HEK293 (cell line): ENCODE measurements around the gene SLC25A30.

Experiments
- CTCF ChIA-PET: fragments of 350-600 bp; formaldehyde crosslinking; extraction: SDS; loops from one replicate; lab custom pipeline; 2021; ENCODE audit warnings: antibody characterized with exemption; lab: Yijun Ruan, JAX
- POLR2A ChIA-PET: fragments of 300-600 bp; formaldehyde crosslinking; extraction: SDS; loops from one replicate; lab custom pipeline; 2020; ENCODE audit warnings: antibody characterized with exemption, inconsistent platforms; lab: Yijun Ruan, JAX
- H3K27ac ChIP-seq: fragments of 200-500 bp; sonication (Bioruptor generic); 2 replicates; pipeline ENCODE4 v1.5.1; 2014; ENCODE audit warnings: low read depth, low read length, control low read depth, inconsistent platforms; ENCODE audit errors: extremely low read depth
- H3K36me3 ChIP-seq, 2 experiments: fragments of 200-500 bp in 1 of 2; sonication (Bioruptor generic) in 1 of 2; 1 replicate in 1 of 2; 2 replicates in 1 of 2; pipeline ENCODE4 v1.5.1; 2014 to 2017; ENCODE audit warnings: inconsistent platforms in 2 of 2, low read length in 2 of 2; ENCODE audit not compliant: control insufficient read depth in 2 of 2, insufficient read depth in 1 of 2
- H3K4me1 ChIP-seq: fragments of 200-500 bp; sonication (Bioruptor generic); 2 replicates; pipeline ENCODE4 v1.5.1; 2014; ENCODE audit warnings: mild to moderate bottlenecking, low read length, inconsistent platforms; ENCODE audit not compliant: control insufficient read depth, insufficient read depth
- H3K4me3 ChIP-seq: 2 replicates; pipeline ENCODE4 v1.5.1; 2011; ENCODE audit warnings: low read depth, mild to moderate bottlenecking, control low read depth, low read length, moderate library complexity
- H3K9me3 ChIP-seq: fragments of 200-500 bp; sonication (Bioruptor generic); 2 replicates; pipeline ENCODE4 v1.5.1; 2014; ENCODE audit warnings: low read depth, low read length, inconsistent platforms; ENCODE audit not compliant: control insufficient read depth, insufficient read depth
- GLI4 ChIP-seq: fragments of 450-650 bp; formaldehyde crosslinking; IDR thresholded peaks from 2 replicates; pipeline ENCODE4 v1.5.1; 2016; ENCODE audit warnings: missing biosample characterization, missing genetic modification characterization
- HOXD13 ChIP-seq: sonication (generic); formaldehyde crosslinking; IDR thresholded peaks from 2 replicates; pipeline ENCODE4 v1.8.0; 2022; ENCODE audit warnings: missing genetic modification reagents, borderline replicate concordance
- MYNN ChIP-seq: fragments of 450-650 bp; formaldehyde crosslinking; IDR thresholded peaks from 2 replicates; pipeline ENCODE4 v1.5.1; 2016; ENCODE audit warnings: missing biosample characterization, missing genetic modification characterization, borderline replicate concordance
- SETDB1 ChIP-seq: IDR thresholded peaks from one replicate; pipeline ENCODE4 v1.6.1; 2017; ENCODE audit warnings: mild to moderate bottlenecking, low read length, moderate library complexity, mixed read lengths; ENCODE audit not compliant: insufficient read length
- TCF7L2 ChIP-seq: IDR thresholded peaks from 2 replicates; pipeline ENCODE4 v1.6.1; 2011; ENCODE audit warnings: low read depth, mild to moderate bottlenecking, inconsistent platforms, low read length, moderate library complexity, borderline replicate concordance
- YY2 ChIP-seq: fragments of 450-650 bp; formaldehyde crosslinking; IDR thresholded peaks from 2 replicates; pipeline ENCODE4 v1.5.1; 2016; ENCODE audit warnings: missing biosample characterization, missing genetic modification characterization
- ZBTB26 ChIP-seq: fragments of 450-650 bp; formaldehyde crosslinking; optimal IDR thresholded peaks from 2 replicates; pipeline ENCODE3; 2016; ENCODE audit warnings: missing biosample characterization, mild to moderate bottlenecking, missing genetic modification characterization
- ZNF112 ChIP-seq: fragments of 450-650 bp; formaldehyde crosslinking; IDR thresholded peaks from 2 replicates; pipeline ENCODE4 v1.5.0; 2017; ENCODE audit warnings: missing biosample characterization, missing genetic modification characterization
- ZNF114 ChIP-seq: fragments of 450-650 bp; formaldehyde crosslinking; IDR thresholded peaks from 2 replicates; pipeline ENCODE4 v1.5.0; 2017; ENCODE audit warnings: missing biosample characterization, missing genetic modification characterization
- ZNF132 ChIP-seq: fragments of 450-650 bp; formaldehyde crosslinking; IDR thresholded peaks from 2 replicates; pipeline ENCODE4 v1.5.1; 2017; ENCODE audit warnings: missing biosample characterization, missing genetic modification characterization, borderline replicate concordance
- ZNF214 ChIP-seq: fragments of 450-650 bp; formaldehyde crosslinking; IDR thresholded peaks from 2 replicates; pipeline ENCODE4 v1.5.1; 2017; ENCODE audit warnings: missing biosample characterization, mild to moderate bottlenecking, missing genetic modification characterization, borderline replicate concordance
- ZNF324 ChIP-seq: fragments of 450-650 bp; formaldehyde crosslinking; IDR thresholded peaks from 2 replicates; pipeline ENCODE4 v1.5.1; 2016; ENCODE audit warnings: missing biosample characterization, missing genetic modification characterization
- ZNF394 ChIP-seq: fragments of 450-650 bp; formaldehyde crosslinking; IDR thresholded peaks from 2 replicates; pipeline ENCODE4 v1.5.1; 2016; ENCODE audit warnings: missing biosample characterization, missing genetic modification characterization, mild to moderate bottlenecking, moderate library complexity, borderline replicate concordance
- ZNF416 ChIP-seq: fragments of 450-650 bp; formaldehyde crosslinking; IDR thresholded peaks from 2 replicates; pipeline ENCODE4 v1.5.1; 2016; ENCODE audit warnings: missing biosample characterization, missing genetic modification characterization
- ZNF548 ChIP-seq: fragments of 450-650 bp; formaldehyde crosslinking; IDR thresholded peaks from 2 replicates; pipeline ENCODE4 v1.5.1; 2016; ENCODE audit warnings: missing biosample characterization, missing genetic modification characterization
- ZNF558 ChIP-seq: fragments of 450-650 bp; formaldehyde crosslinking; IDR thresholded peaks from 2 replicates; pipeline ENCODE4 v1.5.1; 2016; ENCODE audit warnings: missing biosample characterization, missing genetic modification characterization
- ZNF571 ChIP-seq: fragments of 450-650 bp; formaldehyde crosslinking; IDR thresholded peaks from 2 replicates; pipeline ENCODE4 v1.5.0; 2017; ENCODE audit warnings: missing biosample characterization, missing genetic modification characterization
- ZNF600 ChIP-seq: fragments of 450-650 bp; formaldehyde crosslinking; IDR thresholded peaks from 2 replicates; pipeline ENCODE4 v1.5.1; 2016; ENCODE audit warnings: missing biosample characterization, missing genetic modification characterization
- ZNF623 ChIP-seq: fragments of 450-650 bp; formaldehyde crosslinking; IDR thresholded peaks from 2 replicates; pipeline ENCODE4 v1.5.1; 2016; ENCODE audit warnings: missing biosample characterization, missing genetic modification characterization
- ZNF654 ChIP-seq: fragments of 450-650 bp; formaldehyde crosslinking; IDR thresholded peaks from 2 replicates; pipeline ENCODE4 v1.5.1; 2016; ENCODE audit warnings: low read depth, missing biosample characterization, missing genetic modification characterization
- ZNF747 ChIP-seq: fragments of 450-650 bp; formaldehyde crosslinking; IDR thresholded peaks from 2 replicates; pipeline ENCODE4 v1.5.1; 2016; ENCODE audit warnings: missing biosample characterization, missing genetic modification characterization
- ZNF76 ChIP-seq: fragments of 450-650 bp; formaldehyde crosslinking; IDR thresholded peaks from 2 replicates; pipeline ENCODE4; 2016; ENCODE audit warnings: low read depth, missing biosample characterization, missing genetic modification characterization, borderline replicate concordance
- ZNF768 ChIP-seq: fragments of 450-650 bp; formaldehyde crosslinking; IDR thresholded peaks from 2 replicates; pipeline ENCODE4 v1.5.1; 2018; ENCODE audit warnings: missing biosample characterization, mild to moderate bottlenecking, missing genetic modification characterization
- ZNF792 ChIP-seq: fragments of 450-650 bp; formaldehyde crosslinking; IDR thresholded peaks from 2 replicates; pipeline ENCODE4 v1.5.1; 2016; ENCODE audit warnings: missing biosample characterization, missing genetic modification characterization
- ZSCAN18 ChIP-seq: fragments of 450-650 bp; formaldehyde crosslinking; IDR thresholded peaks from 2 replicates; pipeline ENCODE4 v1.5.1; 2016; ENCODE audit warnings: missing biosample characterization, missing genetic modification characterization
- TF ChIP-seq, protein P1 (sequence below): fragments of 450-650 bp; formaldehyde crosslinking; IDR thresholded peaks from 2 replicates; pipeline ENCODE4 v1.5.1; 2016; ENCODE audit warnings: missing biosample characterization, missing genetic modification characterization
- TF ChIP-seq, protein P2 (sequence below): fragments of 450-650 bp; formaldehyde crosslinking; IDR thresholded peaks from 2 replicates; pipeline ENCODE4 v1.5.1; 2016; ENCODE audit warnings: missing biosample characterization, missing genetic modification characterization
- TF ChIP-seq, protein P3 (sequence below): fragments of 450-650 bp; IDR thresholded peaks from 2 replicates; pipeline ENCODE4 v1.5.1; 2018; ENCODE audit warnings: missing biosample characterization, missing genetic modification characterization

SLC25A30 gene

DNA sequence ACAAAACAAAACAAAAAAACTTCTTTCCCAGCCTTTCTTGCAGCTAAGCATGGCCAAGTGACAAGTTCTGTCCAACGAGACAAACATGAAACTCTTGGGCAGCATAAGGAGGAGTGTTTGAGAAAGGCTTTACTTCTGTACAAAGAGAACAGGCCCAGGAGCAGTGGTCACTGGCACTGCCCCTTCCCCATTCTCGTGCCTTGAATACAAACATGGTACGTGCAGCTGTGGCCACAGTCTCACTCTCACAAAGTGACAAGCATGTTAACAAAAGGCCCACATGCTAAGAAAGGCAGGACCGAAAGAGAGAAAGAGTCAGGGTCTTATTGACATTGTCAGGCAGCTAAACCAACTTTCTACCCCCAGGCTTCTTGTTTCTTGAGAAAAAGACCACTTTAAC, 19.8 kb upstream of the SLC25A30 start (continued):
- no peak for TF ChIP-seq ZNF76 (tag by site-specific recombination)
- no peak for TF ChIP-seq ZNF324 (tag by site-specific recombination)
- no peak for TF ChIP-seq ZNF654 (tag by site-specific recombination)

- Histone ChIP-seq H3K36me3 (no peaks in the 10 kb centered on the region), H3K4me3 (no peak overlapping the region), H3K4me1 (0 out of 2 replicates have a peak, but pooled peaks cover 2% of the 10 kb centered on the region), H3K27ac (no peak overlapping the region), H3K9me3 (no peaks in the 10 kb centered on the region)
- ChIA-PET POLR2A (no interaction called here), CTCF (no interaction called here)
- TF ChIP-seq, protein P1, sequence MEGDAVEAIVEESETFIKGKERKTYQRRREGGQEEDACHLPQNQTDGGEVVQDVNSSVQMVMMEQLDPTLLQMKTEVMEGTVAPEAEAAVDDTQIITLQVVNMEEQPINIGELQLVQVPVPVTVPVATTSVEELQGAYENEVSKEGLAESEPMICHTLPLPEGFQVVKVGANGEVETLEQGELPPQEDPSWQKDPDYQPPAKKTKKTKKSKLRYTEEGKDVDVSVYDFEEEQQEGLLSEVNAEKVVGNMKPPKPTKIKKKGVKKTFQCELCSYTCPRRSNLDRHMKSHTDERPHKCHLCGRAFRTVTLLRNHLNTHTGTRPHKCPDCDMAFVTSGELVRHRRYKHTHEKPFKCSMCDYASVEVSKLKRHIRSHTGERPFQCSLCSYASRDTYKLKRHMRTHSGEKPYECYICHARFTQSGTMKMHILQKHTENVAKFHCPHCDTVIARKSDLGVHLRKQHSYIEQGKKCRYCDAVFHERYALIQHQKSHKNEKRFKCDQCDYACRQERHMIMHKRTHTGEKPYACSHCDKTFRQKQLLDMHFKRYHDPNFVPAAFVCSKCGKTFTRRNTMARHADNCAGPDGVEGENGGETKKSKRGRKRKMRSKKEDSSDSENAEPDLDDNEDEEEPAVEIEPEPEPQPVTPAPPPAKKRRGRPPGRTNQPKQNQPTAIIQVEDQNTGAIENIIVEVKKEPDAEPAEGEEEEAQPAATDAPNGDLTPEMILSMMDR (tag by site-specific recombination), result no peak
- TF ChIP-seq YY2 (no peak), ZNF768 (tag by site-specific recombination) (no peak), ZNF747 (tag by site-specific recombination) (no peak), TCF7L2 (no peak), ZNF394 (tag by site-specific recombination) (no peak), SETDB1 (no peak), MYNN (tag by site-specific recombination) (no peak), ZNF416 (no peak), ZNF600 (no peak), ZNF132 (no peak), ZNF558 (tag by site-specific recombination) (no peak), ZNF548 (tag by site-specific recombination) (no peak), ZNF114 (tag by site-specific recombination) (no peak), ZNF792 (no peak), HOXD13 (CRISPR knock-in tag) (no peak)
These were observed 18.8 kb upstream of the SLC25A30 start for GRCh38 chr13:45436953-45437352.

- TF ChIP-seq ZBTB26 (tag by site-specific recombination) (no peak), ZNF623 (tag by site-specific recombination) (no peak), ZNF571 (no peak), ZNF214 (tag by site-specific recombination) (no peak), ZSCAN18 (no peak), ZNF112 (tag by site-specific recombination) (no peak), GLI4 (tag by site-specific recombination) (no peak)
- TF ChIP-seq, protein P2, sequence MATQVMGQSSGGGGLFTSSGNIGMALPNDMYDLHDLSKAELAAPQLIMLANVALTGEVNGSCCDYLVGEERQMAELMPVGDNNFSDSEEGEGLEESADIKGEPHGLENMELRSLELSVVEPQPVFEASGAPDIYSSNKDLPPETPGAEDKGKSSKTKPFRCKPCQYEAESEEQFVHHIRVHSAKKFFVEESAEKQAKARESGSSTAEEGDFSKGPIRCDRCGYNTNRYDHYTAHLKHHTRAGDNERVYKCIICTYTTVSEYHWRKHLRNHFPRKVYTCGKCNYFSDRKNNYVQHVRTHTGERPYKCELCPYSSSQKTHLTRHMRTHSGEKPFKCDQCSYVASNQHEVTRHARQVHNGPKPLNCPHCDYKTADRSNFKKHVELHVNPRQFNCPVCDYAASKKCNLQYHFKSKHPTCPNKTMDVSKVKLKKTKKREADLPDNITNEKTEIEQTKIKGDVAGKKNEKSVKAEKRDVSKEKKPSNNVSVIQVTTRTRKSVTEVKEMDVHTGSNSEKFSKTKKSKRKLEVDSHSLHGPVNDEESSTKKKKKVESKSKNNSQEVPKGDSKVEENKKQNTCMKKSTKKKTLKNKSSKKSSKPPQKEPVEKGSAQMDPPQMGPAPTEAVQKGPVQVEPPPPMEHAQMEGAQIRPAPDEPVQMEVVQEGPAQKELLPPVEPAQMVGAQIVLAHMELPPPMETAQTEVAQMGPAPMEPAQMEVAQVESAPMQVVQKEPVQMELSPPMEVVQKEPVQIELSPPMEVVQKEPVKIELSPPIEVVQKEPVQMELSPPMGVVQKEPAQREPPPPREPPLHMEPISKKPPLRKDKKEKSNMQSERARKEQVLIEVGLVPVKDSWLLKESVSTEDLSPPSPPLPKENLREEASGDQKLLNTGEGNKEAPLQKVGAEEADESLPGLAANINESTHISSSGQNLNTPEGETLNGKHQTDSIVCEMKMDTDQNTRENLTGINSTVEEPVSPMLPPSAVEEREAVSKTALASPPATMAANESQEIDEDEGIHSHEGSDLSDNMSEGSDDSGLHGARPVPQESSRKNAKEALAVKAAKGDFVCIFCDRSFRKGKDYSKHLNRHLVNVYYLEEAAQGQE (tag by site-specific recombination), result no peak
- TF ChIP-seq, protein P3, sequence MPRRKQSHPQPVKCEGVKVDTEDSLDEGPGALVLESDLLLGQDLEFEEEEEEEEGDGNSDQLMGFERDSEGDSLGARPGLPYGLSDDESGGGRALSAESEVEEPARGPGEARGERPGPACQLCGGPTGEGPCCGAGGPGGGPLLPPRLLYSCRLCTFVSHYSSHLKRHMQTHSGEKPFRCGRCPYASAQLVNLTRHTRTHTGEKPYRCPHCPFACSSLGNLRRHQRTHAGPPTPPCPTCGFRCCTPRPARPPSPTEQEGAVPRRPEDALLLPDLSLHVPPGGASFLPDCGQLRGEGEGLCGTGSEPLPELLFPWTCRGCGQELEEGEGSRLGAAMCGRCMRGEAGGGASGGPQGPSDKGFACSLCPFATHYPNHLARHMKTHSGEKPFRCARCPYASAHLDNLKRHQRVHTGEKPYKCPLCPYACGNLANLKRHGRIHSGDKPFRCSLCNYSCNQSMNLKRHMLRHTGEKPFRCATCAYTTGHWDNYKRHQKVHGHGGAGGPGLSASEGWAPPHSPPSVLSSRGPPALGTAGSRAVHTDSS (tag by site-specific recombination), result no peak
- Histone ChIP-seq H3K27ac (no peak overlapping the region), H3K9me3 (no peaks in the 10 kb centered on the region), H3K4me1 (0 out of 2 replicates have a peak, but pooled peaks cover 2% of the 10 kb centered on the region), H3K36me3 (no peaks in the 10 kb centered on the region), H3K4me3 (no peak overlapping the region)
- CTCF ChIA-PET, result no interaction called here
- POLR2A ChIA-PET, result no interaction called here
These were observed 18.2 kb upstream of the SLC25A30 start for GRCh38 chr13:45436332-45436731.
